DOHH2 (cell line): Measurements from ENCODE around the gene ATP7B.

ENCODE experiments used
- CTCF ChIP-seq: fragments of 200-600 bp; sonication (generic); IDR thresholded peaks from one replicate; pipeline ENCODE4 v1.5.1; 2014; ENCODE audit warnings: antibody characterized with exemption, mild to moderate bottlenecking, low read depth, low read length; ENCODE audit not compliant: poor library complexity, severe bottlenecking
- EZH2phosphoT487 ChIP-seq: fragments of 200-600 bp; sonication (generic); IDR thresholded peaks from 2 replicates; pipeline ENCODE4 v1.6.1; 2017; ENCODE audit warnings: borderline replicate concordance, mild to moderate bottlenecking, antibody characterized with exemption, low read length, moderate library complexity, mixed read lengths

- TF ChIP-seq CTCF (no peak), EZH2phosphoT487 (no peak)
These were observed 53.7 kb downstream of the ATP7B start for GRCh38 chr13:51957377-51958216.
